Bronchial epithelial cell (primary cell): Measurements from ENCODE around the gene ARSG. TPM values are rescaled to one million over a fixed set of nuclear protein-coding genes. Genes with fewer than 3 reads are reported as not detected.
"Not testable (repeated sequence)": the region's sequence is repeated elsewhere in the genome, so short reads cannot be mapped to it uniquely, and the experiment has no call there.

Experiments
- DNase-seq: peaks from one replicate; pipeline ENCODE4 v3.0.0-alpha.2; 2010; ENCODE audit warnings: low read depth
- FAIRE-seq: peaks from 2 replicates; lab custom pipeline; 2011; peaks lifted over from hg19 to GRCh38; lab: Jason Lieb, UNC
- H3K27me3 ChIP-seq: 2 replicates; pipeline ENCODE4 v1.5.1; 2011; ENCODE audit warnings: low read length; ENCODE audit not compliant: control insufficient read depth, insufficient read depth
- H3K36me3 ChIP-seq: 2 replicates; pipeline ENCODE4 v1.5.1; 2011; ENCODE audit warnings: low read length; ENCODE audit not compliant: control insufficient read depth, insufficient read depth
- H3K4me3 ChIP-seq: 2 replicates; pipeline ENCODE4 v1.5.1; 2011; ENCODE audit warnings: mild to moderate bottlenecking, low read depth, low read length, control low read depth
- total RNA-seq: library from RNA; depleted of rRNA; stranded (reverse); fragments of >200 nt; gene quantifications from 2 replicates; pipeline ENCODE4 v1.2.1, GENCODE V29; 2014
- TF ChIP-seq, protein P1 (sequence below): IDR thresholded peaks from 2 replicates; pipeline ENCODE4 v1.5.1; 2011; ENCODE audit warnings: mild to moderate bottlenecking, moderate library complexity, low read length, control low read depth, inconsistent platforms; ENCODE audit not compliant: insufficient read depth, severe bottlenecking

The ARSG gene
- total RNA-seq, 1 donor from 2014 or later = 0.79 TPM

DNA sequence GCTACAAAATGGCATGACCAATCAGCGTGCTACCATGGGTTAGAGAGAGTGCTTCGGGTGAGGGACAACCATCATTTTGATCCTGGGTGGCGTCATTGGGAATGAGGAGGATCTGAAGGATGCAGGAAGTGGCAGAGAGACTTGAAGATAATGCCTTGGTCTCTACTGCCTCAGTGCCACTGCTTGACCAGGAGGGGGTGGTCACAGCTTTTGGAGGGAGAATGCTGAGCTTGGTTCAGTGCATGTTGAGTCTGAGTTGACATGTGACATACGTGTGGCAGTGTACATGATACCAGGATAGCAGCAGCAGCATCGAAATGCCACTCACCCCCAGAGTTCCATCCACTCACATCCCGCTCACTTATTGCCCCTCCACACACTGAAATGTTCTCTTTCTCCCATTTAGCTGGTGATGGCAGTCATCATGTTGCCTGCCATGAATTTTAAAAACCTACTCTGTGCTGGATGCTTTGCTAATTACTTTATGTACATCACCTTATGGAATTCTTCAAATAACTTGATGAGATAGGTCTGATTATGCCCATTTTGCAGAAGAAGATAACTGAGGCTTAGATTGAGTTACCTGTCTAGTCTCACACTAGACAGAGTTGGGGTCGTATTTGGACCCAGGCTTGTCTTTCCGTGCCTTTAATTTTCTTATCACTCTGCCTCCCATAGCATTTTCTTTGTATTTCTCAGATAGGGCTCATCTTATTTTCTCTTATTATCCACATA lies 36.7 kb downstream of the ARSG start:
- DNase-seq = no peak
- no peak for FAIRE-seq
- no peak overlapping the region for H3K4me3 ChIP-seq

DNA sequence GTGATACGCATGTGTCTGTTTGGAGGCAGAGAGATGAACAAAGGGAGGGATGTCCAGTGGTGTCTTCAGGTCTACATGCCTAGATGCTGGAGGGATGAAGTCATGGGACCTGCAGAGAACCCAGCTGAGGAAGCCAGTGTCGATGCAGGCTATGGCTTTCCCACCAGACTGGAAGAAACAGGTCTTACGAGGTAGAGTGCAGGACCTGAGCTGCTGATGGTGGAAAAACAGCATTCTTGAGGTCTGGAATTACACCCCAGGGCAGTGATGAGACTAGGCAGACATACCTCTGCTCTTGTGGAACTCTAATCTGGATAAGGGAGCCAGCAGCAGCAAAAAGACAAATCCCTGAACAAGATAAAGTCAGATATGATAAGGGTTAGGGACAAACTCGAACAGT lies 37.4 kb downstream of the ARSG start:
- FAIRE-seq = no peak
- Histone ChIP-seq H3K4me3 (no peak overlapping the region), H3K27me3 (no peaks in the 10 kb centered on the region), H3K36me3 (no peaks in the 10 kb centered on the region)
- peak; percentile 66 for DNase-seq
- TF ChIP-seq, protein P1, sequence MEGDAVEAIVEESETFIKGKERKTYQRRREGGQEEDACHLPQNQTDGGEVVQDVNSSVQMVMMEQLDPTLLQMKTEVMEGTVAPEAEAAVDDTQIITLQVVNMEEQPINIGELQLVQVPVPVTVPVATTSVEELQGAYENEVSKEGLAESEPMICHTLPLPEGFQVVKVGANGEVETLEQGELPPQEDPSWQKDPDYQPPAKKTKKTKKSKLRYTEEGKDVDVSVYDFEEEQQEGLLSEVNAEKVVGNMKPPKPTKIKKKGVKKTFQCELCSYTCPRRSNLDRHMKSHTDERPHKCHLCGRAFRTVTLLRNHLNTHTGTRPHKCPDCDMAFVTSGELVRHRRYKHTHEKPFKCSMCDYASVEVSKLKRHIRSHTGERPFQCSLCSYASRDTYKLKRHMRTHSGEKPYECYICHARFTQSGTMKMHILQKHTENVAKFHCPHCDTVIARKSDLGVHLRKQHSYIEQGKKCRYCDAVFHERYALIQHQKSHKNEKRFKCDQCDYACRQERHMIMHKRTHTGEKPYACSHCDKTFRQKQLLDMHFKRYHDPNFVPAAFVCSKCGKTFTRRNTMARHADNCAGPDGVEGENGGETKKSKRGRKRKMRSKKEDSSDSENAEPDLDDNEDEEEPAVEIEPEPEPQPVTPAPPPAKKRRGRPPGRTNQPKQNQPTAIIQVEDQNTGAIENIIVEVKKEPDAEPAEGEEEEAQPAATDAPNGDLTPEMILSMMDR = no peak

More for the DNA sequence above, 36.7 kb downstream of the ARSG start:
- TF ChIP-seq, protein P1 = no peak
- H3K36me3 ChIP-seq = no peaks in the 10 kb centered on the region
- no peaks in the 10 kb centered on the region for H3K27me3 ChIP-seq

DNA sequence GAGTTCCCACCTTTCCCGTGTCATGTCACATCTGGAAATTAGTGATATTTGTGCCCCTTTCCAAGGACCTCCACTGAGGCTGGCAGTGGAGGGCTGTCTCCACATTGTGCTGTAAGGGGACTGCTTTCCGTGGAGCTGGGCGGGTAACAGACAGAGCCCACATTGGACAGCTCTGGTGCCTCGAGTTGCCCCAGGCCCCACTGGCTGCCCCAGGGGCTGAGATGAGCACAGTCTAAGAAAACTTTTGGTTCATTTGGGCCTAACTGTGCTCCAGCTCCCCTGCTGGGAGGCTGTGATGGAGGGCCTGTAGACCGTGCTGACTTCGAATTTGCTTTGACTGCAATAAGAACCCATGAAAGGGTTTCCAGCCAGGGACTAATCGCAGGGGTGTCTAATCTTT lies 38.0 kb downstream of the ARSG start:
- H3K27me3 ChIP-seq = no peaks in the 10 kb centered on the region
- FAIRE-seq = no peak
- TF ChIP-seq, protein P1 = no peak
- H3K36me3 ChIP-seq = no peaks in the 10 kb centered on the region
- DNase-seq = no peak
- no peak overlapping the region for H3K4me3 ChIP-seq

DNA sequence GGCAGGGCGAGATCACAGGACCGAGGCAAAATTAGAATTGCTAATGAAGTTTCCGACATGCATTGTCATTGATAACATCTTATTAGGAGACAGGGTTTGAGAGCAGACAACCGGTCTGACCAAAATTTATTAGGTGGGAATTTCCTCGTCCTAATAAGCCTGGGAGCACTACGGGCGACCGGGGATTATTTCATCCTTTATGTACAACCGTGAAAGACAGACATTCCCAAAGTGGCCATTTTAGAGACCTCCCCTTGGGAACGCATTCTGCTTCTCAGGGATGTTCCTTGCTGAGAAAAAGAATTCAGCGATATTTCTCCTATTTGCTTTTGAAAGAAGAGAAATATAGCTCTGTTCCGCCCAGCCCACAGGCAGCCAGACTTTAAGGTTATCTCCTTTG lies 40.6 kb downstream of the ARSG start:
- not testable (repeated sequence) for H3K27me3 ChIP-seq, DNase-seq, H3K4me3 ChIP-seq, FAIRE-seq, H3K36me3 ChIP-seq

DNA sequence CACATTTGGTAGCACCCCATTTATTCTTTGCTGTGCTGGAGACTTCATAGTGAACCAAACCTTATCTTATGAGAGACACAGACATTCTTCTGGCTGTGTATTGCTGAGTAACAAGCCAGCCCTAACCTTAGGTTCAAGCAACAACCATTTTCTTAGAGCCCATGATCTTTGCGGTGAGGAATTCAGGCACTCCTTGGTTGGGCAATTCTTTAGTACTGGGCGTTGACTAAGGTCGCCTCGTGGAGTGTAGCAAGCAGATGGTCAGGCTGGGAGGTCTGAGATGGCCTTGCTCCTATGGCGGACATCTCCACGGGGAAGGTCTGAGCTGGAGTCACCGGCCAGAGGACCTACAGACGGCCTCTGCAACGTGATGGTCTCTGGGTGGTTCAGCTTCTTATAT lies 43.1 kb downstream of the ARSG start:
- Histone ChIP-seq H3K36me3 (no peaks in the 10 kb centered on the region), H3K4me3 (no peak overlapping the region), H3K27me3 (no peaks in the 10 kb centered on the region)
- FAIRE-seq = no peak
- DNase-seq = no peak
- TF ChIP-seq, protein P1 = no peak

DNA sequence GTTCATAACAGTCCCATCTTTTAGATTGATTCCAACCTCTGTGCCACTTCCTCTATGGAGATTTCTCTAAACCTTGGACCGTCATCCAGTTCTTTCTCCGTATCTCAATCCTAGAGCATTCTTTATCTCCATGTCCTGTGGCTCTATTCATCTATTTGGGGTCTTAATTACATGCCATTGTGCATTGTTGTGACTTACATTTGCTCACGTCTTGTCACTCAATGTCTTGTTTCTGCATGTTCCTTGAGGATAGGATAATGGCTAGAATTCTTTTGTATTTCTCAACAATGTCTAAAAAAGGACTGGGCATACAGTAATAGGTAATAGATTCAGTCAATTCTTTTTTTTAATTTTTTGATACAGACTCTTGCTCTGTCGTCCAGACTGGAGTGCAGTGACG lies 50.2 kb downstream of the ARSG start:
- no peaks in the 10 kb centered on the region for H3K27me3 ChIP-seq
- TF ChIP-seq, protein P1 = no peak
- FAIRE-seq (no peak), DNase-seq (no peak)
- no peak overlapping the region for H3K4me3 ChIP-seq
- no peaks in the 10 kb centered on the region for H3K36me3 ChIP-seq
